H9 (cell line): Measurements from ENCODE around the gene ME3. TPM values are rescaled to one million over a fixed set of nuclear protein-coding genes. Genes with fewer than 3 reads are reported as not detected.

ENCODE experiments used
- DNase-seq: peaks from one replicate; pipeline ENCODE4 v3.0.0-alpha.2; 2017
- H2AFZ ChIP-seq: one replicate; pipeline ENCODE4 v1.6.1; 2013; ENCODE audit warnings: mild to moderate bottlenecking, low read length, control low read depth, moderate library complexity
- H2AK5ac ChIP-seq: 2 replicates; pipeline ENCODE4 v1.6.1; 2013; ENCODE audit warnings: low read length, control low read depth, mixed read lengths; ENCODE audit not compliant: insufficient read length
- H2BK120ac ChIP-seq: one replicate; pipeline ENCODE4 v1.6.1; 2013; ENCODE audit warnings: low read depth, mild to moderate bottlenecking, low read length, control low read depth, inconsistent platforms; ENCODE audit not compliant: poor library complexity, severe bottlenecking
- H2BK12ac ChIP-seq: 2 replicates; pipeline ENCODE4 v1.6.1; 2013; ENCODE audit warnings: low read length, control low read depth, mixed read lengths, low read depth; ENCODE audit not compliant: insufficient read length
- H2BK15ac ChIP-seq: 2 replicates; pipeline ENCODE4 v1.6.1; 2013; ENCODE audit warnings: low read depth, low read length, control low read depth
- H2BK20ac ChIP-seq: one replicate; pipeline ENCODE4 v1.6.1; 2013; ENCODE audit warnings: low read depth, mild to moderate bottlenecking, low read length, control low read depth, inconsistent platforms; ENCODE audit not compliant: poor library complexity, severe bottlenecking
- H2BK5ac ChIP-seq: 2 replicates; pipeline ENCODE4 v1.6.1; 2013; ENCODE audit warnings: low read length, control low read depth, mixed read lengths; ENCODE audit not compliant: insufficient read length
- H3K14ac ChIP-seq: 2 replicates; pipeline ENCODE4 v1.6.1; 2013; ENCODE audit warnings: low read length, control low read depth; ENCODE audit not compliant: insufficient read depth
- H3K18ac ChIP-seq: 2 replicates; pipeline ENCODE4 v1.6.1; 2013; ENCODE audit warnings: low read depth, mild to moderate bottlenecking, mixed read lengths, low read length, control low read depth; ENCODE audit not compliant: insufficient read length
- H3K23ac ChIP-seq: 2 replicates; pipeline ENCODE4 v1.6.1; 2013; ENCODE audit warnings: low read length, control low read depth, mixed read lengths, low read depth; ENCODE audit not compliant: insufficient read length
- H3K23me2 ChIP-seq: 2 replicates; pipeline ENCODE4 v1.6.1; 2013; ENCODE audit warnings: low read depth, mild to moderate bottlenecking, mixed read lengths, low read length, control low read depth; ENCODE audit not compliant: insufficient read length, poor library complexity, severe bottlenecking
- H3K27ac ChIP-seq: 2 replicates; pipeline ENCODE4 v1.5.1; 2013; ENCODE audit warnings: low read length, control low read depth, mixed read lengths, low read depth; ENCODE audit not compliant: insufficient read length
- H3K27me3 ChIP-seq: 2 replicates; pipeline ENCODE4 v1.6.1; 2013; ENCODE audit warnings: low read length, control low read depth, inconsistent platforms; ENCODE audit not compliant: insufficient read depth
- H3K4ac ChIP-seq: 2 replicates; pipeline ENCODE4 v1.6.1; 2013; ENCODE audit warnings: low read depth, mild to moderate bottlenecking, control low read depth, inconsistent platforms, low read length, moderate library complexity
- H3K4me1 ChIP-seq: 2 replicates; pipeline ENCODE4 v1.6.1; 2013; ENCODE audit warnings: low read length, control low read depth, inconsistent platforms; ENCODE audit not compliant: insufficient read depth
- H3K4me2 ChIP-seq: 2 replicates; pipeline ENCODE4 v1.6.1; 2013; ENCODE audit warnings: low read length, control low read depth, mixed read lengths; ENCODE audit not compliant: insufficient read length, insufficient read depth
- H3K56ac ChIP-seq: 2 replicates; pipeline ENCODE4 v1.6.1; 2013; ENCODE audit warnings: low read depth, mild to moderate bottlenecking, mixed read lengths, low read length, control low read depth; ENCODE audit not compliant: insufficient read length
- H3K79me1 ChIP-seq: 2 replicates; pipeline ENCODE4 v1.6.1; 2013; ENCODE audit warnings: low read depth, mild to moderate bottlenecking, moderate library complexity, low read length, control low read depth, inconsistent platforms; ENCODE audit not compliant: insufficient read depth, poor library complexity, severe bottlenecking
- H3K79me2 ChIP-seq: 2 replicates; pipeline ENCODE4 v1.6.1; 2013; ENCODE audit warnings: low read length, control low read depth, inconsistent platforms; ENCODE audit not compliant: insufficient read depth
- H3K9ac ChIP-seq: 2 replicates; pipeline ENCODE4 v1.6.1; 2013; ENCODE audit warnings: low read length, control low read depth, mixed read lengths; ENCODE audit not compliant: insufficient read length; ENCODE audit errors: extremely low read depth
- H3K9me3 ChIP-seq: one replicate; pipeline ENCODE4 v1.6.1; 2013; ENCODE audit warnings: low read depth, low read length, inconsistent platforms; ENCODE audit not compliant: control insufficient read depth
- H3T11ph ChIP-seq: one replicate; pipeline ENCODE4 v1.6.1; 2013; ENCODE audit warnings: mild to moderate bottlenecking, low read length, control low read depth, inconsistent platforms
- H4K20me1 ChIP-seq: one replicate; pipeline ENCODE4 v1.6.1; 2013; ENCODE audit not compliant: control insufficient read depth, insufficient read length, insufficient read depth
- H4K5ac ChIP-seq: 2 replicates; pipeline ENCODE4 v1.6.1; 2013; ENCODE audit warnings: low read depth, mild to moderate bottlenecking, mixed read lengths, low read length, control low read depth; ENCODE audit not compliant: insufficient read length
- H4K8ac ChIP-seq: replicated peaks from 2 replicates; pipeline ENCODE4 v1.6.1; 2013; ENCODE audit warnings: low read length, control low read depth, mixed read lengths, low read depth; ENCODE audit not compliant: insufficient read length
- H4K91ac ChIP-seq: 2 replicates; pipeline ENCODE4 v1.6.1; 2013; ENCODE audit warnings: low read depth, mild to moderate bottlenecking, moderate library complexity, mixed read lengths, low read length, control low read depth; ENCODE audit not compliant: insufficient read length
- H3K27ac Mint-ChIP-seq, 3 experiments: 2 replicates in 2 of 3; 3 replicates in 1 of 3; pipeline ENCODE4 v1.8.0; 2020 to 2021; ENCODE audit warnings: mixed read lengths in 3 of 3, mild to moderate bottlenecking in 1 of 3, moderate library complexity in 1 of 3
- H3K27me3 Mint-ChIP-seq: 2 replicates; pipeline ENCODE4 v1.8.0; 2021; ENCODE audit warnings: low read depth, mild to moderate bottlenecking, moderate library complexity, mixed read lengths
- H3K36me3 Mint-ChIP-seq, 3 experiments: 2 replicates in 2 of 3; 3 replicates in 1 of 3; pipeline ENCODE4 v1.8.0; 2020 to 2021; ENCODE audit warnings: low read depth in 3 of 3, mixed read lengths in 3 of 3; ENCODE audit not compliant: insufficient read depth in 1 of 3
- H3K4me1 Mint-ChIP-seq, 2 experiments: 2 replicates each; pipeline ENCODE4 v1.8.0; 2020; ENCODE audit warnings: mixed read lengths in 2 of 2
- H3K4me3 Mint-ChIP-seq, 2 experiments: 2 replicates in 1 of 2; 3 replicates in 1 of 2; pipeline ENCODE4 v1.8.0; 2020 to 2021; ENCODE audit warnings: mild to moderate bottlenecking in 2 of 2, mixed read lengths in 2 of 2, moderate library complexity in 1 of 2
- H3K9me3 Mint-ChIP-seq, 2 experiments: 2 replicates in 1 of 2; 3 replicates in 1 of 2; pipeline ENCODE4 v1.8.0; 2020; ENCODE audit warnings: mild to moderate bottlenecking in 2 of 2, mixed read lengths in 2 of 2, moderate library complexity in 1 of 2
- WGBS: extraction: QIAGEN DNeasy Blood & Tissue Kit; methylation state at CpG from one replicate; pipeline ENCODE4 v1.1.7; 2013; ENCODE audit warnings: missing lambda C conversion rate, low lambda C conversion rate, mixed read lengths; ENCODE audit not compliant: insufficient read length; ENCODE audit errors: extremely low coverage; 5-methylcytosine and 5-hydroxymethylcytosine counted together
- total RNA-seq: library from RNA; stranded (reverse); gene quantifications from 2 replicates; pipeline ENCODE4 v1.2.1, GENCODE V29; 2021
- TF ChIP-seq, protein P1 (sequence below): fragments of 200-600 bp; sonication (generic); conservative IDR thresholded peaks from 3 replicates; pipeline ENCODE4 v1.8.0; 2021; ENCODE audit warnings: antibody characterized with exemption, mild to moderate bottlenecking

The ME3 gene
- total RNA-seq, 1 experiment from 2014 or later, result 2.8 TPM

DNA sequence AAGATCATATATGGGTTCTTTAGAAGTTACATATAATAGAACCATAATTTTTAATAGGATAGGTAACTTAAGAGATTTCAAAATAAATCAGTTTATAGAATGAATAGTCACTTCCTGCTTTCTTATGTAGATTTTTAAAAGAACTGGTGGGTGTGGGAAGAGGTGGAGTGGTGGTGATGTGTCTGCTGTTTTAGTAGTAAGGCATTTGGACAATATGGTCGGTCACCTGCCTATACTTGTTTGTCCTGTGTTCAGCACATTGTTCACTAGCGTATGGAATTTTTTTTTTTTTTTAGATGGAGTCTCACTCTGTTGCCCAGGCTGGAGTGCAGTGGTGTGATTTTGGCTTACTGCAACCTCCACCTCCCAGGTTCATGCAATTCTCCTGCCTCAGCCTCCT, 258.4 kb downstream of the ME3 start:
- no peaks in the 10 kb centered on the region for H3K23me2 ChIP-seq
- no peaks in the 10 kb centered on the region for H3K9me3 Mint-ChIP-seq
- H4K91ac ChIP-seq, result no peak overlapping the region
- H4K20me1 ChIP-seq, result no peaks in the 10 kb centered on the region
- no peak overlapping the region for H3K14ac ChIP-seq
- no peak overlapping the region for H3K18ac ChIP-seq
- H3K4ac ChIP-seq, result no peak overlapping the region
- H3K27ac Mint-ChIP-seq, result no peak overlapping the region
- H3K79me2 ChIP-seq, result no peaks in the 10 kb centered on the region
- no peak overlapping the region for H2BK15ac ChIP-seq
- no peaks in the 10 kb centered on the region for H3K27me3 Mint-ChIP-seq
- no peak overlapping the region for H3K4me2 ChIP-seq
- H2AFZ ChIP-seq, result no peak overlapping the region
- no peak overlapping the region for H3K27ac ChIP-seq
- no peak overlapping the region for H3T11ph ChIP-seq
- no peak overlapping the region for H3K56ac ChIP-seq
- H3K4me1 Mint-ChIP-seq, result peaks cover 0 to 5% of the 10 kb centered on the region in 2 experiments; a peak in 2 of 4 replicates
- H3K9ac ChIP-seq, result no peak overlapping the region
- TF ChIP-seq, protein P1, sequence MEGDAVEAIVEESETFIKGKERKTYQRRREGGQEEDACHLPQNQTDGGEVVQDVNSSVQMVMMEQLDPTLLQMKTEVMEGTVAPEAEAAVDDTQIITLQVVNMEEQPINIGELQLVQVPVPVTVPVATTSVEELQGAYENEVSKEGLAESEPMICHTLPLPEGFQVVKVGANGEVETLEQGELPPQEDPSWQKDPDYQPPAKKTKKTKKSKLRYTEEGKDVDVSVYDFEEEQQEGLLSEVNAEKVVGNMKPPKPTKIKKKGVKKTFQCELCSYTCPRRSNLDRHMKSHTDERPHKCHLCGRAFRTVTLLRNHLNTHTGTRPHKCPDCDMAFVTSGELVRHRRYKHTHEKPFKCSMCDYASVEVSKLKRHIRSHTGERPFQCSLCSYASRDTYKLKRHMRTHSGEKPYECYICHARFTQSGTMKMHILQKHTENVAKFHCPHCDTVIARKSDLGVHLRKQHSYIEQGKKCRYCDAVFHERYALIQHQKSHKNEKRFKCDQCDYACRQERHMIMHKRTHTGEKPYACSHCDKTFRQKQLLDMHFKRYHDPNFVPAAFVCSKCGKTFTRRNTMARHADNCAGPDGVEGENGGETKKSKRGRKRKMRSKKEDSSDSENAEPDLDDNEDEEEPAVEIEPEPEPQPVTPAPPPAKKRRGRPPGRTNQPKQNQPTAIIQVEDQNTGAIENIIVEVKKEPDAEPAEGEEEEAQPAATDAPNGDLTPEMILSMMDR, result no peak
- H2BK20ac ChIP-seq, result no peak overlapping the region
- no peak overlapping the region for H4K8ac ChIP-seq
- no CpG with 5 or more reads among the region's 2 CpGs for WGBS
- no peak for DNase-seq
- no peaks in the 10 kb centered on the region for H3K4me1 ChIP-seq
- no peak overlapping the region for H3K23ac ChIP-seq
- no peaks in the 10 kb centered on the region; a peak in 1 of 7 replicates for H3K36me3 Mint-ChIP-seq
- H3K4me3 Mint-ChIP-seq, result no peak overlapping the region
- H2BK12ac ChIP-seq, result no peak overlapping the region
- H3K79me1 ChIP-seq, result no peaks in the 10 kb centered on the region
- no peak overlapping the region for H2AK5ac ChIP-seq
- H3K9me3 ChIP-seq, result no peaks in the 10 kb centered on the region
- no peak overlapping the region for H2BK5ac ChIP-seq
- no peaks in the 10 kb centered on the region for H3K27me3 ChIP-seq
- H4K5ac ChIP-seq, result no peak overlapping the region
- no peak overlapping the region for H2BK120ac ChIP-seq
